CD4-positive, alpha-beta T cell treated with Interleukin-12 subunit alpha and Interleukin-12 subunit beta, for 1 hour (primary cell): ENCODE results near the gene HOGA1.
"Not testable (repeated sequence)": the region's sequence is repeated elsewhere in the genome, so short reads cannot be mapped to it uniquely, and the experiment has no call there.

Experiments used
- DNase-seq: peaks from one replicate; pipeline ENCODE4 v3.0.0-alpha.2; 2020

Gene HOGA1

GRCh38 chr10:97612386-97612785 lies 28.2 kb downstream of the HOGA1 start:
- DNase-seq: no peak

- DNase-seq: no peak
These were observed 34.1 kb downstream of the HOGA1 start for GRCh38 chr10:97618285-97618684.

- no peak for DNase-seq
These were observed 34.5 kb downstream of the HOGA1 start for GRCh38 chr10:97618733-97619132.

DNA sequence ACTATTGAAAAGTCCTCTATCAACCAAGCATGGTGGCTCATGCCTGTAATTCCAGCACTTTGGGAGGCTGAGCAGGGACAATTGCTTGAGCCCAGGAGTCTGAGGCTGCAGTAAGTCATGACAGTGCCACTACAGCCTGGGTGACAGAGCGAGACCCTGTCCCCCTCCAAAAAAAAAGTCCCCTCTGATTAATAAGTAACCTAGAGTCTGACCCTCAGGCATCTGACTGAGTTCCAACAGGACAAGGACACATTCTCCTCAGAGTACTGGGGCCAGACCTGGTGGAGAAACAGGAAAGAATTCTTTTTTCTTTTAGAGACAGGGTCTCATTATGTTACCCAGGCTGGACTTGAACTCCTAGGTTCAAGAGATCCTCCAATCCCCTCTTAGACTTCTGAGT lies 39.1 kb downstream of the HOGA1 start:
- no peak for DNase-seq

GRCh38 chr10:97627731-97628130 lies 43.5 kb downstream of the HOGA1 start:
- no peak for DNase-seq

- DNase-seq: no peak
These were observed 44.0 kb downstream of the HOGA1 start for GRCh38 chr10:97628228-97628627.

- no peak for DNase-seq
These were observed 45.1 kb downstream of the HOGA1 start for GRCh38 chr10:97629289-97629688.

DNA sequence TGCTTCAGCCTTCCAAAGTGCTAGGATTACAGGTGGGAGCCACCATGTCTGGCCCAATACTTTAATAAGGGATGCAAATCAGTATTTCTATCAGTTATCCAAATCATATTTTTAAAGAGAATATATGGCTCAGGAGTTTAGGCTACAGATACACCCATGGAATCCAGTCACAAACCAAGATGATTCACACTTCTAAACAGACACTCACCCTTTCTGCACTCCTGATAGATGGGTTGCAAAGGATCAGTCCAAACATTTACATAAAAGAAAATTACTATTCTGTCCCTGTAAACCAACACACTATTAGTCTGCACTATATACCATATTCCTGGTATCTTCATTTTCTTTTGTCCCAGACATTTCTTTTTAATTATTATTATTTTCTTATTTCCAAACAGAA lies 46.9 kb downstream of the HOGA1 start:
- no peak for DNase-seq

DNA sequence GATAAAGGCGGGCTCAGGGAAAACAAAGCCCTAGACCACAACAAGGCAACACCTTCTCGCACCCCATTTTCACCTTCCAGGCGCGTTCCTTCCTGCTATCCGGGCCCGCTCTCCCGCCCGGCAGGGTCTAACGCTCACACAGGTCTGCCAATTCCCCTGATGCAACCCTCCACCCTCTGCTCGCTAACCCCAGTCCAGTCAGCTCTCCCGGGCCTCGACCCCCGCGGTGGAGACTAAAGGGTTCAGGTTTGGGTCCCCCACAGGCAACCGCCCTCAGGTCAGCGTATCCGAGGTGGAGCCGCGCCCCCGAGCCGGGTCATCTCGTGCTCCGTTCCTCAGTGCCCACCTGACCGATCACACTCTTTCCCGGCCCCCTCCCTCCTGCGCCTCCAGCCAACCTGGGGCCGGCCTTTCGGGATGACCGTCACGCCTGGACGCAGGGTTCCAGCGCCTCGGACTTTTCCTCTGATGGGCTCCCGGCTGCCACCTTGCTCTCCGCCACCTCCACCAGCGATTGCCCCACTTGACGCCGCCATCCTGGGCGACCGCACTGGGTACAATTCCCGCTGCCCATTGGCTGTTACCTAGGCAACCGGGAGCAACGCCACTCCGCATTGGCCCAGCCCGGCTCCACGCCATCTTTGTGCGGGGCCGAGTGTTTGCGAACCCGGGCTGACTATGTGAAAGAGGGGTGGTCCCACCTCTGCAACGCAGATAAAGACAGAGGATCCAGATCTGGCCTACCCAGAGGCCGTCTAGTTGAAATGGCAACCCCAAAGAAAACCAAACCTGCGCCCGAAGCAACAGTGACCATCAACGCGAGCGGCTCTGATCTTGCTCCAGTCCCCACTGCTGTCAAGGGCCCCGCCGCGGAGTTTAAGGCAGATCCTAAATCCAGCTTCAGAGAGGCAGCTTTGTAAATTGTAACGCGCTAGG lies 49.0 kb downstream of the HOGA1 start, which contains the start of gene MORN4:
Gene MORN4, minus strand, starts transcription at position 552 of the 936 bp plus-strand sequence. CDS start 13,847 bp downstream, outside the sequence.
- peak; percentile 95 for DNase-seq

GRCh38 chr10:97633921-97634320 lies 49.7 kb downstream of the HOGA1 start:
- DNase-seq: peak; percentile 23

DNA sequence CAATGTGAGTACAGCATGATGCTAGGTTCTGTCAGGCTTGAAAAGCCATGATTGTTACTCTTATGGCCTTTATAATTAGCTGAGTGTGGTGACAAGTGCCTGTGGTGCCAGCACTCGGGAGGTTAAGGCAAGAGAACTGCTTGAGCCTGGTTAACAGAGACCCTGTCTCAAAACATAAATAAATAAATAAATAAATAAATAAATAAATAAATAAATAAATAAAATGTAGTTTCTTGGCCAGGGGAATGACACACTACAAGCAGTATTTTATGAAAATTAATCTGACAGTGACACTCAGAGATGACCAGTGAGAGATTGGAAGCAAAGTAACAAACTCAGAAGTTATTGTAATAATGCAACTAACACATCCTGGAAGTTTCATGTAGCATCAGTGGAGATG lies 51.4 kb downstream of the HOGA1 start:
- no peak for DNase-seq

DNA sequence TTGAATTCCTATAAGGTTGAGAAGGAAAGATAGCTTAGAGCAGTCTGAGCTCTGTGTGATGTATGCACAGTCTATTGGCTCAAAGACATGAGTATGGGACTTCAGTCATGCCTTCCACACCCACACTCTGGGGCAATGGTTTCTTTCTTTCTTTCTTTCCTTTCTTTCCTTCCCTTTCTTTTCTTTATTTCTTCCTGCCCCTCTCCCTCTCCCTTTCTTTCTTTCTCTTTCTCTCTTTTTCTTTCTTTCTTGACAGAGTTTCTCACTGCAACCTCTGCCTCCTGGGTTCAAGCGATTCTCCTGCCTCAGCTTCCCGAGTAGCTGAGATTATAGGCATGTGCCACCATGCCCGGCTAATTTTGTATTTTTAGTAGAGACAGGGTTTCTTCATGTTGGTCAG lies 54.9 kb downstream of the HOGA1 start:
- not testable (repeated sequence) for DNase-seq

- DNase-seq: peak; percentile 99
These were observed 56.1 kb downstream of the HOGA1 start, which contains the start of gene PI4K2A for GRCh38 chr10:97640174-97640867. Gene PI4K2A, plus strand, starts transcription at chr10:97640671. Its CDS starts 72 bp downstream, at chr10:97640743.

- DNase-seq: peak; percentile 23
These were observed 57.0 kb downstream of the HOGA1 start for GRCh38 chr10:97640868-97641811.

- not testable (repeated sequence) for DNase-seq
These were observed 58.4 kb downstream of the HOGA1 start for GRCh38 chr10:97642471-97643159.

- DNase-seq: no peak
These were observed 59.3 kb downstream of the HOGA1 start for GRCh38 chr10:97643441-97643985.

- DNase-seq: no peak
These were observed 60.7 kb downstream of the HOGA1 start for GRCh38 chr10:97644936-97645335.

GRCh38 chr10:97647556-97647955 lies 63.4 kb downstream of the HOGA1 start:
- DNase-seq: no peak

- DNase-seq: peak; percentile 61
These were observed 64.6 kb downstream of the HOGA1 start for GRCh38 chr10:97648562-97649404.

GRCh38 chr10:97649405-97649750 lies 65.2 kb downstream of the HOGA1 start:
- not testable (repeated sequence) for DNase-seq

DNA sequence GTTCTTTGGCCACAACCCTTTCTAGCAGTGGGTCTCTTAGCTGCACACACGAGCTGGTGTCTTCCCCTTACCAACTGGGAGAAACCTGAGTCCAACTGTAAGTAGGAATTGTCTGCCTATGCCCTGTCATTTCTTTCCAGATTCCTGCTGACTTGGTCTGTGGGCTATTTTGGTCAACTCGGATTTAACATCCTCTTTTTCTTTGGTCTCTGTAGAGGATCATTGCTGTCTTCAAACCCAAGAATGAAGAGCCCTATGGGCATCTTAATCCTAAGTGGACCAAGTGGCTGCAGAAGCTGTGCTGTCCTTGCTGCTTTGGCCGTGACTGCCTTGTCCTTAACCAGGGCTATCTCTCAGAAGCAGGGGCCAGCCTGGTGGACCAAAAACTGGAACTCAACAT lies 66.5 kb downstream of the HOGA1 start:
- DNase-seq: no peak
